Measurements from ENCODE around the gene TMEM242.

The TMEM242 gene

GRCh38 chr6:157248264-157248663 is 75.1 kb downstream of the TMEM242 start:
- DNase-seq (ENCODE audit: low spot score): no peak

- DNase-seq (ENCODE audit: low spot score): no peak
These were observed 76.4 kb downstream of the TMEM242 start for GRCh38 chr6:157246771-157247484.

- no peak for DNase-seq (ENCODE audit: low spot score)
These were observed 77.2 kb downstream of the TMEM242 start for GRCh38 chr6:157246048-157246630.

- DNase-seq (ENCODE audit: low spot score): no peak
These were observed 77.9 kb downstream of the TMEM242 start for GRCh38 chr6:157245436-157245835.

- no peak for DNase-seq (ENCODE audit: low spot score)
These were observed 78.5 kb downstream of the TMEM242 start for GRCh38 chr6:157244780-157245179.

- DNase-seq (ENCODE audit: low spot score): no peak
These were observed 79.1 kb downstream of the TMEM242 start for GRCh38 chr6:157244175-157244574.

GRCh38 chr6:157242791-157243190 is 80.5 kb downstream of the TMEM242 start:
- no peak for DNase-seq (ENCODE audit: low spot score)

GRCh38 chr6:157240960-157241311 is 82.4 kb downstream of the TMEM242 start:
- no peak for DNase-seq (ENCODE audit: low spot score)

GRCh38 chr6:157240059-157240959 is 83.0 kb downstream of the TMEM242 start:
- no peak for DNase-seq (ENCODE audit: low spot score)

- no peak for DNase-seq (ENCODE audit: low spot score)
These were observed 83.7 kb downstream of the TMEM242 start for GRCh38 chr6:157239671-157240058.
